ENCODE measurements around the gene GABRG3.
"Not testable (repeated sequence)": the region's sequence is repeated elsewhere in the genome, so short reads cannot be mapped to it uniquely, and the experiment has no call there.

GABRG3 gene

DNA sequence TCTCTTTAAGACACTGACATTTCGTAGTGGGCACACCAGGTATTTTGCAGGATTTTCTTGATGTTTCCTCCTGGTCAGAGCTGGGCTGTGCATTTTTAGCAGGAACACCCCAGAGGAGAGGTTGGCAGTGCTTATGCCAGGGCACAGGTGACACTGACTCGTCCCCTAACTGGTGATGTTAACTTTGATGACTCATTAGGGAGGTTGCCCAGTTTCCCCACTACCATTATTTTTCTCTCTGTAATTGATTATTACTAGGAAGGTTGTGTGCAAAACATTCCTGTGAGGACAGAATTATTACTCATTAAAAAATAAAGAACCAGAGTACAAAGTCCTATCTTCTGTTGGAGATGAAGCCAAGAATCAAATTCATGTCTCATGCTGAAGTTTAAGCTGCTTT lies 394.5 kb downstream of the GABRG3 start:
- no peak overlapping the region for H3K27ac ChIP-seq

DNA sequence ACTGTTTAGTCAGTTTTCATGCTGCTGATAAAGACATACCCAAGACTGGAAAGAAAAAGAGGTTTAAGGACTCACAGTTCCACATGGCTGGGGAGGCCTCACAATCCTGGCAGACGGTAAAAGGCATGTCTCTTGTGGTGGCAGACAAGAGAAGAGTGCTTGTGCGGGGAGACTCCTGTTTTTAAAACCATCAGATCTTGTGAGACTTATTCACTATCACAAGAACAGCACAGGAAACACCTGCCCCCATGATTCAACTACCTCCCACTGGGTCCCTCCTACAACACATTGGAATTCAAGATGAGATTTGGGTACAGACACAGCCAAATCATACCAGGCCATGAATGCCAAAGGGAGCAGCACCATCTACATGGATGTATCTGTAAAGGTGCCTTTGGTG lies 406.4 kb downstream of the GABRG3 start:
- H3K27ac ChIP-seq, H3K4me3 ChIP-seq: not testable (repeated sequence)

More for the DNA sequence above, 394.5 kb downstream of the GABRG3 start:
- H3K4me3 ChIP-seq = no peak overlapping the region

DNA sequence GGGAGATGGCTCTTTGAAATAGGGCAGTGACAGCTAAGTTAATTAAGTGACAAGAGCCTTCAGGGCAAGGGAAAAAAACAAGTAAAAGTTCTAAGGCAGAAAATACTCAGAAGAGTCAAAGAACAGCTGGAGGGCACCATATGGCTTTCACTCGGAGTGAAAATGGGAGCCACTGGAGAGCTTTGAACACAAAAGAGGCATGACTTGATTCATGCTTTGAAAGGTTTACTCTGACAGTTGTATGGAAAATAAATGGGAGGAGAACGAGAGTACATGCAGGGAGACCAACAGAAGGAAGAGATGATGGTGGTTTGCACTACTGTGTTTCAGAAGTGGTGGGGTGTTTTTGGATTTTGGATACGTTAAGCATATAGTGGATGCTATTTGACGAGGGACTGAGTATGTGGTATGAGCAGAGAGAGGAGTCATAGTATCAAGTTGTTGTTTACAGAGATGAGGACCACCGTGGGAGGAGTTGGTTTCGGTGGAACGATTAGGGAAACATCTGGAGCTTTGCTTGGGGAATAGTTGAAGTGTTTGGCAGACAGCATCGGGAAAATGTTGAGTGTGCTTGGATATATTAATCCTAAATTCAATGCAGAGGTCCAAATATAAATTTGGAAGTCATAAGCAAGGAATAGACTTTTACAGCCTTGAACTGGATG lies 411.5 kb downstream of the GABRG3 start:
- Histone ChIP-seq H3K27ac (no peak overlapping the region), H3K4me3 (no peak overlapping the region)

DNA sequence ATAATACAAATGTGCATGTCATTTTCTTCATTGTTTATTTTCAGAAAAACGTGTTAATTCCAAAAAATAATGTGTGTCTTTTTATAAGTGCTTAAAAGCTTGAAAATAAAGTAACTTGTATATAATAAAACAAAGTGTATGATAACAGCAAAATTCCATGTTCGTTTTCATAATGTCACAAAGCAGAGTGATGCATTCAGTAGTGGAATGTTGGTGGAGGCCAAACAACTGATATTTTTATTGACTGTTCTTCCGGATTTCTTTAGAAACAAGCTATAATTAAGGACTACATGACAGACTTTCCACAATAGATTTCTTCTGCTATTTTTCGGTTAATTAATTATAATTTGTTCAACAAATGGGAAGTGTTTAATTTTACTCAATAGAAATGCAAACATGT lies 412.7 kb downstream of the GABRG3 start:
- no peak overlapping the region for H3K4me3 ChIP-seq

DNA sequence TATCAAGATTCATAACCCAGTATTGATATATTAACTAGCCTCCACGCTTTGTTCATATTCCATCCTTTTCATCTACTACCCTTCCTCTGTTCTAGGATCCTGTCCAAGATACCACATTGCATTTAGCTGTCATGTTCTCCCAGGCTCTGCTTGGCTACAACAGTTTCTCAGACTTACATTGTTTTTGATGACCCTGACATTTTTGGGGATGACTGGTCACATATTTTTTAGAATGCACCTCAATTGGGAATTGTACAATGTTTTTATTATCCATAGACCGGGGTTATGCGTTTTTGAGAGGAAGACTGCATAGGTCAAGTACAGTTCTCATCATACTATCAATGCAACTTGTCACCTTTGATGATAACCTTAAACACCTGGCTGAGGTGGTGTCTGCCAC lies 421.2 kb downstream of the GABRG3 start:
- Histone ChIP-seq H3K4me3 (no peak overlapping the region), H3K27ac (no peak overlapping the region)

More for the DNA sequence above, 412.7 kb downstream of the GABRG3 start:
- no peak overlapping the region for H3K27ac ChIP-seq

DNA sequence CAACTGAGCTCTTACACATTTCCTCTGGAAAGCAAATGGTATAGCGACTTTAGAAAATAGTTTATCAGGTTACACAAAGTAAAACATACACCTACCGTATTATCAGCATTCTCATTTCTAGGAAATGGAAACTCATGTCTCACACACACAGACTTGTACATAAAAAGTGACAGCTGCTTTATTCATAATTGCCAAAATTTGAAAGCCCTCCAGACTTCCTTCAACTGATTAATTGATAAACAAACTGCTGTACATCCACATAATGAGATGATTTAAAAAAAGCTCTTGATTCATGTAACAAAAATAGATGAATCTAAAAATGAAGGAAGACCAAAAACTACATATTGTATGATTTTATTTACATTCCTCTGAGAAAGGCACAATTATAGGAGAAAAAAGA lies 425.5 kb downstream of the GABRG3 start:
- H3K4me3 ChIP-seq = no peak overlapping the region
- no peak overlapping the region for H3K27ac ChIP-seq

DNA sequence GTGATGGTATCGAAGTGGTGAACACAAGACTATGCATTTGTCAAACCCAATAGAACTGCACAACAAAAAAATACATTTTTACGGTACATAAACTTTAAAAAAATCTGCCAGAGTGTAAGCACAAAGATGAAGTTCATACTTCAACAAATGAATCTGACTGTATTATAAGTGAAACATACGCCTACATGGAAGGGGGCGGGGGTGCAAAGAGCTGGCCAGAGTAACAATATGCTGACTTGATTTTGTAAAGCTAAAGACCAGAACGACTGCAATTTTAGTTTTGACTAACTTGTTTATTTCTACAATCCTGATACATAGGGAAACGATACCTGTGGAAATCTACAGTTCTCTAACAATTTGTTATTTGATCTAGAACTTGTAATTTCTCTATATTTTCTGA lies 426.0 kb downstream of the GABRG3 start:
- Histone ChIP-seq H3K4me3 (no peak overlapping the region), H3K27ac (no peak overlapping the region)

DNA sequence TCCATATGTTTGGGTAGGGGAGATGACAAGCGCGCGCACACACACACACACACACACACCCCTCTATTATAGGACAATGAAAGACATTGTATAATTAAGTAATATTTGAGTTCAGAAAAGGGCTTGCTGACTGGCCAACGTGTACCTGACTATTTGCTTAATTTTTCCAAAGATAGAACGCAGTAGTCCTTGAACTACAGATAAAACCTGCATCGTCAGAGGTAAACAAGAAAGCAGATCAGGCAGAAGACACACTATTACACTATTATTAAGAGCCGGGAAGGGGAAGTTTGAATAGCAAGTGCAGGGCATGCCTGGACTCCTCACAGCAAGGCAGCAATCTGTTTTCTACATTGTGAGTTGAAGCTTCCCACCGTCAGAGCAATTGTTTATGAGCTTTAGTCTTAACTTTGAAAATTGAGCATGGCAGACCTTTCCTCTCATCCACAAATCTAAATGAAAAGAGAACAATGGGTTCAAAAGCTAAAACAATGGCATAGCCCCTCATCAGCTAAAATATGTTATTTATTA lies 427.7 kb downstream of the GABRG3 start:
- Histone ChIP-seq H3K27ac (no peak overlapping the region), H3K4me3 (no peak overlapping the region)

DNA sequence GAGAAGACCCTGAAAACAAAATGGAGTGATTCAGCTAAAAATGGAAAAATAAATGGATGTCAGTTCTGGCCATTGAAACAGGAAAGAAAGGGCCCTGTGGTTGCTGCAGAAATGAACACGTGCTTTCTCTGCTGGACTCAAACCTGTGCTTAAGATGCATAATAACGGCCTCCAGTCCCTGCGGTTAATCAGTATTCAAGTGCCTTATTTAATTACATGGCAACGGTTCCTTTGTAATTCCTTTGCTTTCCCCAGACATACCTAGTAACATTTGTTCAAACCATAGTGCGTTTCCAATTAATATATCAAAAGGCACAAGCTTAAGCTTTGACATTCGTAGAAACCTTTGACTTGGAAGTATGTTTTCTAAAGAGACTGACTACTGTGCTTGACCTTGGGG lies 428.3 kb downstream of the GABRG3 start:
- Histone ChIP-seq H3K27ac (no peak overlapping the region), H3K4me3 (no peak overlapping the region)

DNA sequence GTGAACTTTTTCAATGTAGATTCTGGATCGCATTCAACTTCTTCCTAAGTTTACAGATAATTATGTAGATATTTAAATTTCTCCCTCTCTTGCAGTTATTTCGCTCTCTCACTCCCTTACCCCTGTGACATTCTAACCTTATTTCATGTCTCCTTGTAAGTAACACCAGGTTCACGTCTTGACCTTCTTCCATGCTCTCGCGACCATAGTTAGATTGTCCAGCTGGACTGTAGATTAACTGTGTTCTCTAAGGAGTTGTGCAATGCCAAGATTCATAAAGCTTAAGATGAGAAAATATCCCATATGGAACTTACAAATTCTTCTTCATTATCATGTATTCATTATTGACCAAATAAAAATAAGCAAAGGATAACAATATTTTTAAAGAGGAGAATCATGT lies 430.5 kb downstream of the GABRG3 start:
- Histone ChIP-seq H3K4me3 (no peak overlapping the region), H3K27ac (no peak overlapping the region)

DNA sequence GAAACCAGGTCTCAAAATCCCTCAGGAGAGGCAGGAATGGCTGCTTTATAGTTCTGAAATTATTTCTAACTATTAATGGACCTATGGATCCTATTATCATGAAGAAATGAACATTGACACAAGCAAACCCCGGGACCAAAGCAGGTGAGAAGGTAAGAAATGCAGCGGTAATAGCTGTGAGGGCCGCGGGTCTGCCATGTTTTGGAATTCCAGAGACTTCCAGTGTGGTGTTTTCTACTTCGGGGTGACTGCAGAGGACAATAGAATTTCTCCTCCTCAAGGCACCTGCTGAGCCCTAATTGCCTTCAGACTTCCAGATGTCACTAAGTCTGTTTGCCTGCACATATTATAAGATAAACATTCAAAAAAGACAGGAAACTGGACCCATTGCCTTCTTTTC lies 437.4 kb downstream of the GABRG3 start:
- Histone ChIP-seq H3K27ac (no peak overlapping the region), H3K4me3 (no peak overlapping the region)

DNA sequence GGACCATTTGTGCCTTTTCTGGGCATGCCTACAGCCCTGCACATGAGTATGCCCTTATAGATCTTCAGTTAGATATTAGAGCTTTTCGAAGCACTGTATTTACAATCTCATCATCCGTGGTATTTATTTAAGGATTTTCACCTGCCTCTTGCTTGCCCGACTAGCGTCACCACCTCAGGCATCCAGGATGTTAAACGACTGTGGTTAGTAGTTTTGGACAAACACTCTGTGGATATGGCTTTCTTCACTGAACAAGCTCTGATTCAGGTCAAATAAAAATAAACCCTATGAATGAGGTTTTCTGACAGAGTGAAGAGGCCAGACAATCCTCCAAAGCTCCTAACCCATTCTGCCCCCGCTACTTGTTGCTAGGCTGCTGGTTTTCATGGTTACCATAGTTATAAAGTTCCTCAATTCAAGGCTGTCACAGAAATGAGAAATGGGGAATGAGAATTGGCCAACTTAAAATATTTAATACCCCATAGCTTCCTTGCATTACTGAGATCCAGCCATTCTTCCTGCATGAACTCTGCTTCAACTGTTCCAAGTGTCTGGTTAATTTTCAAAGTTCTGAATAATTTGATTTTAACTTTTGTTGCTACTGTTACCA lies 440.1 kb downstream of the GABRG3 start:
- H3K27ac ChIP-seq = no peak overlapping the region
- no peak overlapping the region for H3K4me3 ChIP-seq

DNA sequence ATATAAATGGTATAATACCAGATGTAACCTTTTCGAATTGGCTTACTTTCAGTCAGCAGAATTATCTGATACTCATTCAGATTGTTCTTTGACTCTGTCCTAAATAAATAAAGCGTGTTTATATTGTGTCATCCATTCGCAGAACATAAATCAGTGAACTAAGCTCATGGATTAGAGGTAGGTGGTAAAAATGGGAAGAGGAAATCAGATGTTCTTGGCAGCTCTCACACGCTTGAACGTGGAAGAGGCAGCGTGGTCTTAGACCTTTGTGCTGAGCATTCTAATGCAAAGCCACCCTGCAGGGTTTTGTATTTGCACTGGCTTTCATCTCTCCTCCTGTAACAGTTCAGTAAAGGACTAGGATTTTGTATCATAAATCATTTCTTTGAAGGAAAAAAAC lies 441.4 kb downstream of the GABRG3 start:
- H3K4me3 ChIP-seq = no peak overlapping the region
- H3K27ac ChIP-seq = no peak overlapping the region

DNA sequence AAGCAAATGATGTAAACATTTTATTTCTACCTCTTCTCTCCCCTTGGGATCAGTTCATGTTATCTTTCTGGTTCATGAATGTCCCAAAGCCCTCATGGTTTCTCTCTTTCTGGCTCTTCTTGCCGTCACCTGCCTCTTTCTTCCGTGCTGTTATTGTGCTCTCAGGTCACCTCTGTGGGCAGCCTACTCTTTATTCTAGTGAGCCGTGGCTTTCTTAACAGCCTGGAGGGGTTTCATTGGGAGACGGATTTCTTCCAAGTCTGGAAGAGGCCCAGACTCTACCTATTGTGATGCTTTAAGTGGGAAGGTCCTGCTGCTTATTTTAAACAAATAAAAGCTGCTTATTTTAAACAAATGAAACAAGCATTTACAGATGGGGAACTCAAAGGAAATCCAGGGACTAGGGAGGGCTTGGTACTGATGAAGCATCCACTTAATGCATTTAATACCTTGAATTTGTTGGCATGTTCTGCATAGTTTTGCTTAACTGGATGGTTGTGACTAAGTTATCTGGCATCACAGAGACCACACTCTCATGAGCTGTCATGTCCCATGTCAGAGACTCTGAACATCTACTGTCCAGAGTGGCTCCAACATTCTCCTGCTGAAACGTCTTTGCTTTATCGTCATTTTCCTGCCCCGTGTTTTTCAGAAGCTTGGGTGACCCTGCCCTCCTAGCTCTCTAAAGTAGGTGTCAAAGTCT lies 443.3 kb downstream of the GABRG3 start:
- no peak overlapping the region for H3K27ac ChIP-seq
- no peak overlapping the region for H3K4me3 ChIP-seq

DNA sequence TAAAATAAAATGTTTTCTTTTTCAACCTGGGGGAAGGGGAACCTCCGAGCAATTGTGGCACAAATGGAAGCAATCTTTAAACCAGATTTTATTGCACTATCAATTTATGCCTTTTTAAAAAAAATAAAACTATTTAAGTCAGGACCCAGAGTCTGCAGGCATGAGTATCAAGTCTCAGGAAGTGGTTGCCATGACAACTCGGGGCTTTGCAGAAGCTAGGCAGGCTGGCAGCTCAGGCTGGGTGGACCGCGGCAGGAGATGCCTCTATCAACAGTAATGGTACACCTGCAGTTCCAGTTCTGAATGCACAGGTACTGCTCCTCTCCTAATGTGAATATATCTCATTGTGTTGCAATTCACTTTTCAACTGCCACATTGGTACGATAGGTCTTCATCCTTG lies 447.7 kb downstream of the GABRG3 start:
- no peak overlapping the region for H3K4me3 ChIP-seq

DNA sequence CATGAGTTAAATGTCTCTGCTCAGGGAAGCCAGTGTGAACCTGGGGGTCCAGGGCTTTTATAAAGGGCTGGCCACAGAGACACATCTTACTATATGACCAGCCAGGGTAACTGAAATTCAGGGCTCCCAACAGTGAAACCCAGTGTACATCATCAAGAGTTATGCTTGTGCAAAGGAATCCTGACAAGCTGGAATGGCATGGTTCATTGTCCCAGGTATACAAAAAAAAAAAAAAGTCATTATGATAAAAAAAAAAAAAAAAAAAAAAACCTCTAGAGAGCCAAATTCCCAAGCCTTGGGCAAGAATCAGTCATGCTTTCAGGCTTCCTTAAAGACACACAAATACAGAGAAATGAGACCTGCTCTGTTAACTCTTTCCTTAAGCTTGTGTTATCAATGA lies 452.0 kb downstream of the GABRG3 start:
- Histone ChIP-seq H3K27ac (no peak overlapping the region), H3K4me3 (no peak overlapping the region)

More for the DNA sequence above, 447.7 kb downstream of the GABRG3 start:
- no peak overlapping the region for H3K27ac ChIP-seq

DNA sequence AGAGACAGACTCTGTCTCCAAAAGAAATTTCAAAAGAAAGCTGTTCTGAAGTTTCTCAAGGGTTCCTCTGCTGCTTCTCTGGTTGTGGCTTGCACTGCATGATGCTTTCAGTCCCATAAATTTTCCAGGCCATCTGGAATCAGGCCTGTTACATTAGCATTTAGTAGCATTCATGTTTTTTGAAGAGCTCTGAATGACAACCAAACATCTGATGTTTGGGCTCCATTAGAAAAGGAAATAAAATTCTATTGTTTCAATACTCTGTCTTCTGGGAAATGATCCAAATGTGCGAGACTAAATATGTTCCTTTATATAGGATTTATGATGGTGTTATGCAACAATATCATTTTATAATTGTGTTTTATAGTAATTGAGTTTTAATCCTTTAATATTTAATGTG lies 455.8 kb downstream of the GABRG3 start:
- no peak overlapping the region for H3K27ac ChIP-seq
- no peak overlapping the region for H3K4me3 ChIP-seq

DNA sequence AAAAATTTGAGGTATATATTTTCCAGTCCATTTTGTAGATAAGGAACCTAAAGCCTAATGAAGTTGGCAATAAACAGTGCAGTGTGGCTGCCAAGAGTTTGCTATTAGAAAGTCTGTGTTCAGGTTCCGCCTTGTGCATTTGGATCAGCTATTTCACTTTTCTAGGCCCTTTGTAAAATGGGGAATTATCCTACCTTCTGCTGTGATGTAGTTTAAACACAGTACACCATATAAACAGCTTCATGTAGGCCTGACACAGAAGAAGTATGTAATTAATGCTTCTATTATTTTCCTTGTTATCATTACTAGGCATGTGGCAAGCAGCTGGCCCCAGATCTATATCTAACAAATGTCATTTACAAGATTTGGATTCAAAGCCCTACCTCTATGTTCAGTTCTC lies 456.3 kb downstream of the GABRG3 start:
- Histone ChIP-seq H3K4me3 (no peak overlapping the region), H3K27ac (no peak overlapping the region)

DNA sequence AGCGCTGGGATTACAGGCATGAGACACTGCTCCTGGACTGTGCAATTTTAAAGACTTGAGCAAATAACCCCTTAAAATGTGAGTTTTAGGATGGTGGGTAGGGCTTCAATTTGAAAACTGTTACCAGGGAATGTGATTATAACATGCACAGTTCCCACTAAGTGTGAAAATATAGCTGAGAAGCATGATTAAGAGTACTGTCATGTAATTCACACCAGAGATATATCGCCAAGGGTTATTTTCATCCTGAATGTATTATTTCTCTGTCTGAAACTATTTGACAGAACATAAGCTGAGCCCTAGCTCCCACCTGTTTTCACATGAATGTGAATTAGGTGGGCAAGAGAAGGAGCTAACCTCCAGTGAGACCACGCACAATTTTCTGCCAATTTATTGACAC lies 457.2 kb downstream of the GABRG3 start:
- Histone ChIP-seq H3K27ac (no peak overlapping the region), H3K4me3 (no peak overlapping the region)

DNA sequence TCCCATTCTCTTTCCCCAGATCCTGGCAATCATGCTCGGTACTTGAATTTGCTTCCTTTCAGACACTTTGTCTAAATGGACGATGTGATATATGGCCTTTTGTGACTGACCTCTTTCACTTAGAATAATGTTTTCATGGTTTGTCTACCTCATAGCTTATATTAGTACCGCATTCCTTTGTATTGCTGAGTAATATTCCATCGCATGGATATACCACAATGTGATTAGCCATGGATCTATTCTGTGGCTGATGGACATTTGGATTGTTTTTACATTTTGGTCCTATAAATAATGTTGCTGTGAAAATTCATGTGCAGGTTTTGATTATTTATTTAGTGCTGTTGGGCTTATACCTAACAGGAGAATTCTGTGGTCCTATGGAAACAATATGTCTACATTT lies 458.6 kb downstream of the GABRG3 start:
- H3K27ac ChIP-seq = no peak overlapping the region
- H3K4me3 ChIP-seq = no peak overlapping the region

DNA sequence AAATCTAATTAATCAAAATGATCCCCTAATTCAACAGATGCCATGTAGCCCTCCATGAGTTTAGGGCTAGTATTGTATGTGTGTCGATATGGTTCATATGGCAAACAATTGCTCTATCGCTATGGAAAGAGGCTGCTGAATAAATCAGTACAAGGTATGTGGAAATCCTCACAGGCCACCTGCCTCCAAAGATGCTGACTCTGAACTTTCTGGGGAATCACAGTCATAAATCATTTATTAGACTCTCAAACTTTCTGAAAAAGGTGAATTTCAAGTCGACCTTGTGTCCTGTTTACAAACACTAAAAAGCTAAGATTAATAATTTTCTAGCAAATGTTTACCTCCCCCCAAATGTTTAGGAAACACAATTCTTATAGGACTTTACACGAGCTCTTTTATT lies 462.6 kb downstream of the GABRG3 start:
- H3K4me3 ChIP-seq = no peak overlapping the region
- H3K27ac ChIP-seq = no peak overlapping the region

All from skin epidermis (tissue), 12 donors.